HUES48 (cell line): ENCODE data around the gene NRF1.

Source experiments
- H3K27ac ChIP-seq: one replicate; pipeline ENCODE4 v1.7.0; 2013; ENCODE audit warnings: low read depth, low read length, inconsistent platforms
- H3K27me3 ChIP-seq: 2 replicates; pipeline ENCODE4 v1.6.1; 2013; ENCODE audit warnings: mild to moderate bottlenecking, low read length; ENCODE audit not compliant: control insufficient read depth, insufficient read depth
- H3K36me3 ChIP-seq: 2 replicates; pipeline ENCODE4 v1.6.1; 2013; ENCODE audit warnings: low read length; ENCODE audit not compliant: control insufficient read depth, insufficient read depth
- H3K4me1 ChIP-seq: 2 replicates; pipeline ENCODE4 v1.6.1; 2013; ENCODE audit warnings: mild to moderate bottlenecking, low read length; ENCODE audit not compliant: control insufficient read depth, insufficient read depth
- H3K4me3 ChIP-seq: 2 replicates; pipeline ENCODE4 v1.5.1; 2013; ENCODE audit warnings: mild to moderate bottlenecking, low read depth, low read length
- H3K9ac ChIP-seq: 2 replicates; pipeline ENCODE4 v1.6.1; 2013; ENCODE audit warnings: mild to moderate bottlenecking, low read depth, low read length, moderate library complexity
- H3K9me3 ChIP-seq: 2 replicates; pipeline ENCODE4 v1.6.1; 2013; ENCODE audit warnings: low read length; ENCODE audit not compliant: control insufficient read depth, insufficient read depth

Gene NRF1

GRCh38 chr7:129757991-129758390 is 146.5 kb downstream of the NRF1 start:
- Histone ChIP-seq H3K9me3 (no peaks in the 10 kb centered on the region), H3K27ac (no peak overlapping the region), H3K4me1 (no peaks in the 10 kb centered on the region), H3K27me3 (no peaks in the 10 kb centered on the region), H3K4me3 (no peak overlapping the region), H3K9ac (no peak overlapping the region), H3K36me3 (peaks cover 22% of the 10 kb centered on the region)

GRCh38 chr7:129762387-129762969 is 151.0 kb downstream of the NRF1 start:
- Histone ChIP-seq H3K4me3 (no peak overlapping the region), H3K27ac (no peak overlapping the region), H3K9me3 (no peaks in the 10 kb centered on the region), H3K27me3 (no peaks in the 10 kb centered on the region), H3K4me1 (no peaks in the 10 kb centered on the region), H3K36me3 (no peaks in the 10 kb centered on the region), H3K9ac (no peak overlapping the region)

GRCh38 chr7:129764247-129765084 is 152.9 kb downstream of the NRF1 start:
- H3K27ac ChIP-seq = no peak overlapping the region
- no peaks in the 10 kb centered on the region for H3K9me3 ChIP-seq
- no peak overlapping the region for H3K4me3 ChIP-seq
- H3K27me3 ChIP-seq = no peaks in the 10 kb centered on the region
- no peaks in the 10 kb centered on the region for H3K4me1 ChIP-seq
- peaks cover 5% of the 10 kb centered on the region; the same call in 1 of the 2 replicates for H3K36me3 ChIP-seq
- no peak overlapping the region for H3K9ac ChIP-seq

- Histone ChIP-seq H3K36me3 (peaks cover 9% of the 10 kb centered on the region; the same call in 1 of the 2 replicates), H3K4me3 (no peak overlapping the region), H3K27ac (no peak overlapping the region), H3K9me3 (no peaks in the 10 kb centered on the region), H3K27me3 (no peaks in the 10 kb centered on the region), H3K4me1 (no peaks in the 10 kb centered on the region), H3K9ac (no peak overlapping the region)
These were observed 153.8 kb downstream of the NRF1 start for GRCh38 chr7:129765352-129765751.

GRCh38 chr7:129767120-129768015 is 155.8 kb downstream of the NRF1 start:
- H3K4me1 ChIP-seq = peaks cover 13% of the 10 kb centered on the region; the same call in 1 of the 2 replicates
- H3K9ac ChIP-seq = no peak overlapping the region
- H3K27me3 ChIP-seq = 0 out of 2 replicates have a peak, but pooled peaks cover 3% of the 10 kb centered on the region
- no peaks in the 10 kb centered on the region for H3K9me3 ChIP-seq
- no peak overlapping the region for H3K27ac ChIP-seq
- H3K36me3 ChIP-seq = peaks cover 9% of the 10 kb centered on the region; the same call in 1 of the 2 replicates
- no peak overlapping the region for H3K4me3 ChIP-seq

GRCh38 chr7:129768614-129769399 is 157.3 kb downstream of the NRF1 start:
- Histone ChIP-seq H3K9ac (no peak overlapping the region), H3K9me3 (no peaks in the 10 kb centered on the region), H3K36me3 (peaks cover 9% of the 10 kb centered on the region; the same call in 1 of the 2 replicates), H3K27ac (no peak overlapping the region), H3K4me3 (no peak overlapping the region), H3K27me3 (peaks cover 9% of the 10 kb centered on the region), H3K4me1 (peaks cover 25% of the 10 kb centered on the region)

GRCh38 chr7:129769400-129769774 is 157.9 kb downstream of the NRF1 start:
- peaks cover 31% of the 10 kb centered on the region for H3K4me1 ChIP-seq
- H3K27me3 ChIP-seq = peaks cover 15% of the 10 kb centered on the region
- peaks cover 9% of the 10 kb centered on the region; the same call in 1 of the 2 replicates for H3K36me3 ChIP-seq
- H3K4me3 ChIP-seq = no peak overlapping the region
- H3K9ac ChIP-seq = no peak overlapping the region
- no peak overlapping the region for H3K27ac ChIP-seq
- H3K9me3 ChIP-seq = no peaks in the 10 kb centered on the region

- peaks cover 22% of the 10 kb centered on the region for H3K27me3 ChIP-seq
- H3K36me3 ChIP-seq = peaks cover 9% of the 10 kb centered on the region; the same call in 1 of the 2 replicates
- no peak overlapping the region for H3K27ac ChIP-seq
- peaks cover 39% of the 10 kb centered on the region for H3K4me1 ChIP-seq
- no peaks in the 10 kb centered on the region for H3K9me3 ChIP-seq
- no peak overlapping the region for H3K4me3 ChIP-seq
- no peak overlapping the region for H3K9ac ChIP-seq
These were observed 158.6 kb downstream of the NRF1 start for GRCh38 chr7:129769866-129770808.

GRCh38 chr7:129771201-129771927 is 159.8 kb downstream of the NRF1 start:
- H3K36me3 ChIP-seq = peaks cover 9% of the 10 kb centered on the region; the same call in 1 of the 2 replicates
- H3K9ac ChIP-seq = no peak overlapping the region
- H3K27me3 ChIP-seq = peaks cover 33% of the 10 kb centered on the region
- no peaks in the 10 kb centered on the region for H3K9me3 ChIP-seq
- peaks cover 49% of the 10 kb centered on the region for H3K4me1 ChIP-seq
- H3K4me3 ChIP-seq = no peak overlapping the region
- no peak overlapping the region for H3K27ac ChIP-seq
